Measurements from ENCODE around the gene FRAS1.
"Not testable (repeated sequence)": the region's sequence is repeated elsewhere in the genome, so short reads cannot be mapped to it uniquely, and the experiment has no call there.

Gene FRAS1

GRCh38 chr4:78119698-78120097 lies 62.6 kb downstream of the FRAS1 start:
- Histone ChIP-seq H3K36me3 (ENCODE audit: insufficient read depth, low read length) (no peaks in the 10 kb centered on the region), H3K9ac (ENCODE audit: low read depth, low read length) (no peak overlapping the region), H3K9me3 (ENCODE audit: control insufficient read depth, insufficient read depth, low read length) (no peaks in the 10 kb centered on the region; the same call in 1 of the 2 replicates), H3K4me1 (ENCODE audit: insufficient read depth, low read length) (no peaks in the 10 kb centered on the region)

GRCh38 chr4:78120144-78120880 lies 63.2 kb downstream of the FRAS1 start:
- no peaks in the 10 kb centered on the region for H3K4me1 ChIP-seq (ENCODE audit: insufficient read depth, low read length)
- no peak overlapping the region for H3K9ac ChIP-seq (ENCODE audit: low read depth, low read length)
- no peaks in the 10 kb centered on the region for H3K36me3 ChIP-seq (ENCODE audit: insufficient read depth, low read length)
- H3K9me3 ChIP-seq (ENCODE audit: control insufficient read depth, insufficient read depth, low read length) = no peaks in the 10 kb centered on the region; the same call in 1 of the 2 replicates

GRCh38 chr4:78121338-78121904 lies 64.3 kb downstream of the FRAS1 start:
- Histone ChIP-seq H3K9me3 (ENCODE audit: control insufficient read depth, insufficient read depth, low read length) (no peaks in the 10 kb centered on the region; the same call in 1 of the 2 replicates), H3K36me3 (ENCODE audit: insufficient read depth, low read length) (no peaks in the 10 kb centered on the region), H3K9ac (ENCODE audit: low read depth, low read length) (no peak overlapping the region), H3K4me1 (ENCODE audit: insufficient read depth, low read length) (no peaks in the 10 kb centered on the region)

DNA sequence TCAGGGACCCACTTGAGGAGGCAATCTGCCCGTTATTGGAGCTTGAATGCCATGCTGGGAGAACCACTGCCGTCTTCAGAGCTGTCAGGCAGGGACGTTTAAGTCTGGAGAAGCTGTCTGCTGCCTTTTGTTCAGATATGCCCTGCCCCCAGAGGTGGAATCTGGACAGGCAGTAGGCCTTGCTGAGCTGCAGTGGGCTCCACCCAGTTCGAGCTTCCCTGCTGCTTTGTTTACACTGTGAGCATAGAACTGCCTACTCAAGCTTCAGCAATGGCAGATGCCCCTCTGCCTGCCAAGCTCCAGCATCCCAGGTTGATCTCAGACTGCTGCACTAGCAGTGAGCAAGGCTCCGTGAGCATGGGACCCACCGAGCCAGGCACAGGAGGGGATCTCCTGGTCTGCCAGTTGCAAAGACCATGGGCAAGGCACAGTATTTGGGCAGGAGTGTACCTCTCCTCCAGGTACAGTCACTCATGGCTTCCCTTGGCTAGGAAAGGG lies 68.8 kb downstream of the FRAS1 start:
- not testable (repeated sequence) for H3K36me3 ChIP-seq (ENCODE audit: insufficient read depth, low read length); H3K9ac ChIP-seq (ENCODE audit: low read depth, low read length); H3K4me1 ChIP-seq (ENCODE audit: insufficient read depth, low read length); H3K9me3 ChIP-seq (ENCODE audit: control insufficient read depth, insufficient read depth, low read length)

GRCh38 chr4:78129383-78130108 lies 72.4 kb downstream of the FRAS1 start:
- H3K9ac ChIP-seq (ENCODE audit: low read depth, low read length) = no peak overlapping the region
- H3K9me3 ChIP-seq (ENCODE audit: control insufficient read depth, insufficient read depth, low read length) = no peaks in the 10 kb centered on the region
- H3K4me1 ChIP-seq (ENCODE audit: insufficient read depth, low read length) = no peaks in the 10 kb centered on the region
- H3K36me3 ChIP-seq (ENCODE audit: insufficient read depth, low read length) = no peaks in the 10 kb centered on the region

GRCh38 chr4:78131403-78131802 lies 74.3 kb downstream of the FRAS1 start:
- no peaks in the 10 kb centered on the region for H3K4me1 ChIP-seq (ENCODE audit: insufficient read depth, low read length)
- no peaks in the 10 kb centered on the region for H3K36me3 ChIP-seq (ENCODE audit: insufficient read depth, low read length)
- no peak overlapping the region for H3K9ac ChIP-seq (ENCODE audit: low read depth, low read length)
- H3K9me3 ChIP-seq (ENCODE audit: control insufficient read depth, insufficient read depth, low read length) = no peaks in the 10 kb centered on the region

- Histone ChIP-seq H3K4me1 (ENCODE audit: insufficient read depth, low read length) (no peaks in the 10 kb centered on the region), H3K9ac (ENCODE audit: low read depth, low read length) (no peak overlapping the region), H3K36me3 (ENCODE audit: insufficient read depth, low read length) (no peaks in the 10 kb centered on the region), H3K9me3 (ENCODE audit: control insufficient read depth, insufficient read depth, low read length) (no peaks in the 10 kb centered on the region)
Measured at GRCh38 chr4:78136109-78137081, 79.3 kb downstream of the FRAS1 start.

DNA sequence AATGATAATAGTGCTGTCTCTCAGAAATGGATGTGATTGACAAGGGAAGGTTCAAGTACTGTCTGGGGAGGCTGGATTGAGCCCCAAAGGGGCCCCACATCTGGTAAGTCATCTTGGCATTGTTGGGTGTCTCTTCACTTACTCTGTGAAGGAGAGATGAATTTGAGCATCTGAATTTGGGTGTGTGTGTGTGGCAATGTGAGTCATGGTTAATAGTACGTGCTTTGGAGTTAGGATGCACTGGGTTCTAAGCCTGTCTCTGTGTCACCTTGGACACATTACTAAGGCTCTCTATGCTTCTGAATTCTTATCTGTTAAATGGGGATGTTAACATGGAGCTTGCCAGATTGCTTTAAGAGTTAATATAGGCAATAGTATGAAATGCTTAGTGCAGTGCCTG lies 80.4 kb downstream of the FRAS1 start:
- Histone ChIP-seq H3K4me1 (ENCODE audit: insufficient read depth, low read length) (no peaks in the 10 kb centered on the region), H3K36me3 (ENCODE audit: insufficient read depth, low read length) (no peaks in the 10 kb centered on the region)

GRCh38 chr4:78138252-78138651 lies 81.1 kb downstream of the FRAS1 start:
- Histone ChIP-seq H3K4me1 (ENCODE audit: insufficient read depth, low read length) (no peaks in the 10 kb centered on the region), H3K36me3 (ENCODE audit: insufficient read depth, low read length) (no peaks in the 10 kb centered on the region), H3K9me3 (ENCODE audit: control insufficient read depth, insufficient read depth, low read length) (no peaks in the 10 kb centered on the region), H3K9ac (ENCODE audit: low read depth, low read length) (no peak overlapping the region)

More for the DNA sequence above, 80.4 kb downstream of the FRAS1 start:
- no peaks in the 10 kb centered on the region for H3K9me3 ChIP-seq (ENCODE audit: control insufficient read depth, insufficient read depth, low read length)
- H3K9ac ChIP-seq (ENCODE audit: low read depth, low read length) = no peak overlapping the region

- Histone ChIP-seq H3K36me3 (ENCODE audit: insufficient read depth, low read length) (no peaks in the 10 kb centered on the region), H3K9me3 (ENCODE audit: control insufficient read depth, insufficient read depth, low read length) (no peaks in the 10 kb centered on the region; the same call in 1 of the 2 replicates), H3K4me1 (ENCODE audit: insufficient read depth, low read length) (0 out of 2 replicates have a peak, but pooled peaks cover 6% of the 10 kb centered on the region), H3K9ac (ENCODE audit: low read depth, low read length) (no peak overlapping the region)
Measured at GRCh38 chr4:78143634-78144033, 86.5 kb downstream of the FRAS1 start.

GRCh38 chr4:78145008-78145407 lies 87.9 kb downstream of the FRAS1 start:
- H3K36me3 ChIP-seq (ENCODE audit: insufficient read depth, low read length) = no peaks in the 10 kb centered on the region

DNA sequence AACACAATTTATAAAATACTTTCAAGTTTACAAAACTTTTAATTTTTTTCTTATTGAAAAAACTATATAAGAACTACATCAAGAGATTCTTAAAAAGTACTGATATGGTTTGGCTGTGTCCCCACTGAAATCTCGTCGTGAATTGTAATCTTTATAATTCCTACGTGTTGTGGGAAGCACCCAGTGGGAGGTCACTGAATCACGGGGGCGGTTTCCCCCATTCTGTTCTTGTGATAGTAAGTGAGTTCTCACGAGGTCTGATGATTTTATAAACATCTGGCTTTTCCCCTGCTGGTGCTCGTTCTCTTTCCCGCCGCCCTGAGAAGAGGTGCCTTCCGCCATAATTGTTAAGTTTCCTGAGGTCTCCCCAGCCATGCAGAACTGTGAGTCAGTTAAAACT lies 88.5 kb downstream of the FRAS1 start:
- Histone ChIP-seq H3K9me3 (ENCODE audit: control insufficient read depth, insufficient read depth, low read length) (no peaks in the 10 kb centered on the region; the same call in 1 of the 2 replicates), H3K9ac (ENCODE audit: low read depth, low read length) (no peak overlapping the region), H3K4me1 (ENCODE audit: insufficient read depth, low read length) (0 out of 2 replicates have a peak, but pooled peaks cover 6% of the 10 kb centered on the region), H3K36me3 (ENCODE audit: insufficient read depth, low read length) (no peaks in the 10 kb centered on the region)

More at GRCh38 chr4:78145008-78145407, 87.9 kb downstream of the FRAS1 start:
- H3K4me1 ChIP-seq (ENCODE audit: insufficient read depth, low read length) = 0 out of 2 replicates have a peak, but pooled peaks cover 6% of the 10 kb centered on the region
- no peak overlapping the region for H3K9ac ChIP-seq (ENCODE audit: low read depth, low read length)
- no peaks in the 10 kb centered on the region; the same call in 1 of the 2 replicates for H3K9me3 ChIP-seq (ENCODE audit: control insufficient read depth, insufficient read depth, low read length)

GRCh38 chr4:78149751-78150542 lies 92.8 kb downstream of the FRAS1 start:
- Histone ChIP-seq H3K36me3 (ENCODE audit: insufficient read depth, low read length) (no peaks in the 10 kb centered on the region), H3K9me3 (ENCODE audit: control insufficient read depth, insufficient read depth, low read length) (no peaks in the 10 kb centered on the region), H3K4me1 (ENCODE audit: insufficient read depth, low read length) (0 out of 2 replicates have a peak, but pooled peaks cover 5% of the 10 kb centered on the region), H3K9ac (ENCODE audit: low read depth, low read length) (no peak overlapping the region)

All from ES-I3 (cell line).